ENCODE data around the gene IGF2R.

DNA sequence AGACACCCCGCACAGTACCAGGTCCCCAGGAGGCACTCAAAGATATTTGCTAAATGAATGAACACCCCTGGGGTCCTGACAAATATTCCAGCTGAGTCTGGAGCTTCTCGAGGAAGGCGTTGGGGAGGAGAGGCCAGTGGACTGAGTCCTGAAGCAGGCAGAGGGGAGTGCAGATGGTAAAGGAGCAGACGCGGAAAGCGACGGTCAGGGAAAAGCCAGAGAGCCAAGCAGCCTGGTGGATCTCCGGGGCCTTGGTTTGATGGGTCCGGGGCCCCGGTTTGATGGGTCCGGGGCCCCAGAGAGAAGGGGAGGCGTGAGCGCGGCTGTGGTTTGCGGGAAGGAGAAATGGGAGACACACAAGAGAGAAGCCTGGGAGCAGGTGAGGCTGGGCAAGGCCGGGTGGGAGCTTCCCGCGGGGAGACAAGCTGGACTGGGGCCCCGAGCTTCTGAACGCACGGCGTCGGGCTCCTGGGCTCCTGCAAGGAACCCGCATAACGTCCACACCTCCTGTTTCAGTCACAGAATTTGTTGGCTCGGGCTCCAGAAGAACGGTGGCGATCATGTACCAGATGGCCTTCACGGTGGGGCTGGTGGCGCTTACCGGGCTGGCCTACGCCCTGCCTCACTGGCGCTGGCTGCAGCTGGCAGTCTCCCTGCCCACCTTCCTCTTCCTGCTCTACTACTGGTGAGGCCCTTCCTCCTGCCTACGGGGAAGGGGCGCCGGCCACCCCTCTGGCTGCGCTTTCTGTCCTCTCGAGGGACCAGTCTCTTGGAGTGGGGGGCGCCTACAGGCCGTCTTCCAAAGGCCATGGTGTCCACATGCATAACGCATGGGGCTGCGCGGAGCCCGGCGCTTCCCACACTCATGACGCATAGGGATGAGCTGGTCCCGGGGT is 164.8 kb downstream of the IGF2R start:
- no peak for TF ChIP-seq POLR2AphosphoS5 (IDR thresholded peaks at IDR 0.05)
- TF ChIP-seq, protein P1, sequence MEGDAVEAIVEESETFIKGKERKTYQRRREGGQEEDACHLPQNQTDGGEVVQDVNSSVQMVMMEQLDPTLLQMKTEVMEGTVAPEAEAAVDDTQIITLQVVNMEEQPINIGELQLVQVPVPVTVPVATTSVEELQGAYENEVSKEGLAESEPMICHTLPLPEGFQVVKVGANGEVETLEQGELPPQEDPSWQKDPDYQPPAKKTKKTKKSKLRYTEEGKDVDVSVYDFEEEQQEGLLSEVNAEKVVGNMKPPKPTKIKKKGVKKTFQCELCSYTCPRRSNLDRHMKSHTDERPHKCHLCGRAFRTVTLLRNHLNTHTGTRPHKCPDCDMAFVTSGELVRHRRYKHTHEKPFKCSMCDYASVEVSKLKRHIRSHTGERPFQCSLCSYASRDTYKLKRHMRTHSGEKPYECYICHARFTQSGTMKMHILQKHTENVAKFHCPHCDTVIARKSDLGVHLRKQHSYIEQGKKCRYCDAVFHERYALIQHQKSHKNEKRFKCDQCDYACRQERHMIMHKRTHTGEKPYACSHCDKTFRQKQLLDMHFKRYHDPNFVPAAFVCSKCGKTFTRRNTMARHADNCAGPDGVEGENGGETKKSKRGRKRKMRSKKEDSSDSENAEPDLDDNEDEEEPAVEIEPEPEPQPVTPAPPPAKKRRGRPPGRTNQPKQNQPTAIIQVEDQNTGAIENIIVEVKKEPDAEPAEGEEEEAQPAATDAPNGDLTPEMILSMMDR (IDR thresholded peaks at IDR 0.05) = no peak

All from breast epithelium (tissue), 3 donors.